Measurements from ENCODE around the gene ZDHHC14. TPM values are rescaled to one million over a fixed set of nuclear protein-coding genes. Genes with fewer than 3 reads are reported as not detected.

Gene ZDHHC14
- total RNA-seq, 4 donors from 2014 or later, result 7.1 to 11.4 (median 9.8) TPM

DNA sequence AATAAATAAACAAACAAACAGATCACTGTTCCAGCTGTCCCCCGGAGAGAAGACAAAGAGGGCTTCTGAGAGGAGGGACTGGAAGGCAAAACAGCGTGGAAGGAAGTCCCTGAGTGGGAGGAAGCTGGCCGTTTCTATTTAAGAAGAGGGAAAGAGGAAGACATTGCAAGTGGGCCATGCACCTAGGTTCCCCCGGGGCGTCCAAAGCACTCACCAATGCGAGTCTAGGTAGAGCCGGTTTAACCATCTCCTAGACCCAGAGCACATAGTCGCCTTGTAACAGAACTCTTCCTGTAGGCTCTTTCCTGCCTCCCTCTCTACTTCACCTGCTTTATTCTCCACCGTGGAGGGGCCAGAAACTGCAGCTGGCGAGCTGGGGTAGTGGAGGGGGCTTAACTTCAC lies 158.4 kb downstream of the ZDHHC14 start:
- TF ChIP-seq EP300 (IDR thresholded peaks at IDR 0.05) (no peak), POLR2AphosphoS5 (IDR thresholded peaks at IDR 0.05) (no peak), POLR2A (IDR thresholded peaks at IDR 0.05; ENCODE audit: low read depth) (no peak)
- TF ChIP-seq, protein P1, sequence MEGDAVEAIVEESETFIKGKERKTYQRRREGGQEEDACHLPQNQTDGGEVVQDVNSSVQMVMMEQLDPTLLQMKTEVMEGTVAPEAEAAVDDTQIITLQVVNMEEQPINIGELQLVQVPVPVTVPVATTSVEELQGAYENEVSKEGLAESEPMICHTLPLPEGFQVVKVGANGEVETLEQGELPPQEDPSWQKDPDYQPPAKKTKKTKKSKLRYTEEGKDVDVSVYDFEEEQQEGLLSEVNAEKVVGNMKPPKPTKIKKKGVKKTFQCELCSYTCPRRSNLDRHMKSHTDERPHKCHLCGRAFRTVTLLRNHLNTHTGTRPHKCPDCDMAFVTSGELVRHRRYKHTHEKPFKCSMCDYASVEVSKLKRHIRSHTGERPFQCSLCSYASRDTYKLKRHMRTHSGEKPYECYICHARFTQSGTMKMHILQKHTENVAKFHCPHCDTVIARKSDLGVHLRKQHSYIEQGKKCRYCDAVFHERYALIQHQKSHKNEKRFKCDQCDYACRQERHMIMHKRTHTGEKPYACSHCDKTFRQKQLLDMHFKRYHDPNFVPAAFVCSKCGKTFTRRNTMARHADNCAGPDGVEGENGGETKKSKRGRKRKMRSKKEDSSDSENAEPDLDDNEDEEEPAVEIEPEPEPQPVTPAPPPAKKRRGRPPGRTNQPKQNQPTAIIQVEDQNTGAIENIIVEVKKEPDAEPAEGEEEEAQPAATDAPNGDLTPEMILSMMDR (IDR thresholded peaks at IDR 0.05), result no peak
- Histone ChIP-seq H3K4me1 (peaks cover 22 to 30% (median 26%) of the 10 kb centered on the region in 4 donors), H3K9me3 (no peaks in the 10 kb centered on the region), H3K27me3 (no peaks in the 10 kb centered on the region), H3K36me3 (peaks cover 0 to 18% (median 7%) of the 10 kb centered on the region in 4 donors), H3K27ac (replicated peaks in 1 of 4) (no peak overlapping the region), H3K4me3 (no peak overlapping the region)
- WGBS, result 75% methylated on average over 10 of the region's 10 CpGs
- no peak for DNase-seq (ENCODE audit: extremely low spot score)
- intact Hi-C loops (cut with DNase I), result no loop called here

DNA sequence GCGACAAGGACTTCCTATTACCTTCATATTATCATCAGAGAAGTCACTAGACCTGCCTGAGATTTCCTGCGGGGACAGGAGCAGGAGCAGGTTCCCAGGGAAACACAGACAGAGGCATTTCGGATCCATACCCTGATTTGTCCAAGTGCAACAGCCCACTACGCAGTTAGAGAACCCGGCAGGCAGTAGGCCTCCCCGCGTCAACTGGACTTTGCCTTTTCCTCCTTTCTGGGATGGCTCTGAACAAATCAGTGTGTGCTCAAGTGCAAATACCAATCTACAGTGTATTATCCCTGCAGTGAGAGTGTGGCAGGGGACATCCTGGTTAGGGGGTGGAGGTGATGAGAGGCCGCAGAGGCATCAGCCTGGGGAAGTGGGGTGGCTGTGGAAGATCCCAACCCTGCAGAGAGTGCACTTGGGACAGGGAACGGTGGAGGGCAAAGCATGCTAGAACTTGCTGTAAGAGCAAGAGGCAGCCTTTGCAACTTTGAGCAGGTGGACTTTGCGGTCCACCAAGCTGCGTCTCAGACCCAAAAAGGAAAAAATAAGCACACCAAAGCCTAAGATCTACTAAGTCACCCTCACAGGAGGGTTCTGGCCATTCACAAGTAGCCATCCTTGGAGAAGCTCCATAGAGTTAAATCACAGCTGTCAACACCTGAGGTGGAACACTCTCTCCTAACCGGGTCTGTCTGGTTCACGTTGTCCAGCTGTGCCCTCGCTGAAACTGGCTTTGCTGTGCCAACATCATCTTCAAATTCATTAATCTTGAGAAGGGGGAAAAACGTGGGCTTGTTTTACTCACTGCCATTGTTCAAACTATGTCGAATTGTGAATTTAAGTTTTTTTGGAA lies 159.1 kb downstream of the ZDHHC14 start:
- Histone ChIP-seq H3K4me1 (peaks cover 19 to 26% (median 23%) of the 10 kb centered on the region in 4 donors), H3K36me3 (peaks cover 0 to 18% (median 7%) of the 10 kb centered on the region in 4 donors), H3K9me3 (no peaks in the 10 kb centered on the region), H3K4me3 (no peak overlapping the region), H3K27me3 (no peaks in the 10 kb centered on the region), H3K27ac (replicated peaks in 1 of 4) (no peak overlapping the region)
- intact Hi-C loops (cut with DNase I), result no loop called here
- DNase-seq (ENCODE audit: extremely low spot score), result no peak
- 88% methylated on average over 16 of the region's 16 CpGs for WGBS
- no peak for TF ChIP-seq POLR2AphosphoS5 (IDR thresholded peaks at IDR 0.05)
- TF ChIP-seq EP300 (IDR thresholded peaks at IDR 0.05), result no peak
- TF ChIP-seq, protein P1 (IDR thresholded peaks at IDR 0.05), result no peak
- TF ChIP-seq POLR2A (IDR thresholded peaks at IDR 0.05; ENCODE audit: low read depth), result no peak

DNA sequence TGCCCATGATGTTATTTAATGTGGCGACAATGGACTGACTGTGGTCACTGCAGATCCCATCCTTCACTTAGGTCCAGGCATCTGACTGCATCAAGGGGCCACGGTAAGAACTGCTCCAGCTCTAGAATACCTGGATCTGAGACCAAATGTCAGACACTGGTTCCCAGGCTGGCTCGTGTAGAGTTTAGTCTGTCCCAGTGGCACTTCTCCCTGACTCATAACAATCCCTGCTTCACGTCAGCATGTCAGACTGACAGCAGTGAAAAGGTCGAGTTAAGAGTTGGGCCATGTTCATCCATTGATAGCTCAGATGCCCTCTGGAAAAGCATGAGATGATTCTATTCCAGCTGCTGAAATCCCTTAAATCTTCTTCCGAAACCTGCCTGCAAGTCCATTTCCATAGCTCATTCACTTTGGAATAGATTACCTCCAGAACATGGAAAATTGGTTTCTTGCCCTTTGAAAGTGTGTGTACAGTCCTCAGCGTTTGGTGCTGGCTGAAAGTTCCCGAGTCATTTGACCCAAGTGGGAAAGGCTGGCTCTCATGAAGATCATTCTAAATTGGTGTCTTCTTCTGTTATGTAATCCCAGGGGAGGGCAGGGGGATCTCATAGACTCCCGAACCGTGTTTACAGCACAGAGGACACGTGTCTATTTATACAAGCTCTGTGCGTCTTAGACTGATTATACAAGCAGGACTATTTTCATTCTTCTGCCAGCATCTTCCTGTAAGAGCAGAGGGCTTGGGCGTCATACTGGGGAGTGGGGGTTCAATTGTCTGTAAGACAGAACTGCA lies 160.8 kb downstream of the ZDHHC14 start:
- Histone ChIP-seq H3K36me3 (peaks cover 0 to 18% (median 7%) of the 10 kb centered on the region in 4 donors), H3K27me3 (no peaks in the 10 kb centered on the region), H3K9me3 (no peaks in the 10 kb centered on the region), H3K4me3 (no peak overlapping the region), H3K4me1 (peaks cover 5 to 10% (median 10%) of the 10 kb centered on the region in 4 donors), H3K27ac (replicated peaks in 1 of 4) (no peak overlapping the region)
- no peak for TF ChIP-seq POLR2AphosphoS5 (IDR thresholded peaks at IDR 0.05)
- intact Hi-C loops (cut with DNase I), result no loop called here
- 57% methylated on average over 13 of the region's 13 CpGs for WGBS
- DNase-seq (ENCODE audit: extremely low spot score), result no peak

DNA sequence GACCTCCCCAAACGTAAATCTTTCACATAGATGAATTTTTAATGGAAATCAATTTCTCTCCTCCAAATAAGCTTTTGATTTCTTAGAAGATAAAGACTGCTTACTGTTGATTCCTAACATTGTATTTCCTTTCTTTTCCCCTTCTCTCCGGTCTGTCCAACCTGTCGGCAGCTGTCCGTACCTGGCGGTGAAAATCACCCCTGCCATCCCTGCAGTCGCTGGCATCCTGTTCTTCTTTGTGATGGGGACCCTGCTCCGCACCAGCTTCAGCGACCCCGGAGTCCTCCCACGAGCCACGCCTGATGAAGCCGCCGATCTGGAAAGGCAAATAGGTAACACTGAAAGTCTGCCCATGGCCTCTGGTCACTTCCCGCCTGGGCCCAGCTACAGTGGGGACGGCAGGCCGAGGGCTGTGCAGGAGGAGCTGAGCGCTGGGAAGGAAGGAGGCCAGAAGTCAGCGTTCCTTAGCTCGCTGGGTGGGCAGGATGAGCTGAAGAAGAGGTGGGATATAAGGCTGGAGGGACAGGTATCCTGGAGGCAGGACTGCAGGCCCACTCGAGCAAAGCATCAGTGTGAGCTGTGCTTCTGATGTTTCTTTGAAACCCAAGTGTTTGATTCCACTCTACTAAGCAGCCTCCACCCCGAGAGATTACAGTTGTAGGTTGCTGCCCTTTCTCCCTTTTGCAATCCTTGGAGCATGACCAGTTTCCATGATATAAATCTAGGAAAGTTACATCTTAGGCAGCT lies 161.6 kb downstream of the ZDHHC14 start:
- no peak for DNase-seq (ENCODE audit: extremely low spot score)
- H3K36me3 ChIP-seq, result peaks cover 0 to 18% (median 7%) of the 10 kb centered on the region in 4 donors
- H3K4me1 ChIP-seq, result peaks cover 3 to 10% (median 4%) of the 10 kb centered on the region in 4 donors
- WGBS, result 86% methylated on average over 21 of the region's 21 CpGs
- no peak overlapping the region for H3K4me3 ChIP-seq
- H3K9me3 ChIP-seq, result no peaks in the 10 kb centered on the region
- H3K27me3 ChIP-seq, result no peaks in the 10 kb centered on the region
- H3K27ac ChIP-seq (replicated peaks in 1 of 4), result no peak overlapping the region
- intact Hi-C loops (cut with DNase I), result no loop called here
- no peak for TF ChIP-seq POLR2A (IDR thresholded peaks at IDR 0.05; ENCODE audit: low read depth)

DNA sequence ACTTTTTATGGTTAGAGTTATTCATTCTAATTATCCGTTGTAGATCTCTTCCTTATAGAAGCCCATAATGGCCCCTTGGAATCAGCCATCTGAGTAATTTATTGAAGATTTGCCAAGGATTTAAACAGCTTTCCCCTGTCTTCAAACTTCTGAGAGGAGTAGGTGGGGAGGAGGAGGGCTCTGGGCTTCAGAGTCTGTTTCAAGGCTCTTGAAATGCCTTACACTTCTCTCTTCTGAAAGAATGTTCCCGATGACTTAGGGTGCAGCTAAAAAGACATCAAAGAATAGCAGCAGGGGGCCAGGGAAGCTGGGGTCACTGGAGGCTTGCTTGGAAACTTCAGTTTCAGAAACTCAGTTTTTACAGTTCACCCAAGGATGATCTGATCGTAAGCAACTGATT lies 165.3 kb downstream of the ZDHHC14 start:
- Histone ChIP-seq H3K27me3 (no peaks in the 10 kb centered on the region), H3K9me3 (no peaks in the 10 kb centered on the region), H3K36me3 (peaks cover 0 to 18% (median 7%) of the 10 kb centered on the region in 4 donors), H3K4me3 (no peak overlapping the region), H3K4me1 (peaks cover 0 to 3% (median 0%) of the 10 kb centered on the region in 4 donors), H3K27ac (replicated peaks in 1 of 4) (no peak overlapping the region)
- no peak for DNase-seq (ENCODE audit: extremely low spot score)
- no peak for TF ChIP-seq POLR2A (IDR thresholded peaks at IDR 0.05; ENCODE audit: low read depth)
- TF ChIP-seq POLR2AphosphoS5 (IDR thresholded peaks at IDR 0.05), result no peak
- TF ChIP-seq, protein P1 (IDR thresholded peaks at IDR 0.05), result no peak
- no peak for TF ChIP-seq EP300 (IDR thresholded peaks at IDR 0.05)
- intact Hi-C loops (cut with DNase I), result no loop called here
- WGBS, result 44% methylated on average over 3 of the region's 3 CpGs
